ENCODE results near the gene MCAM. TPM values are rescaled to one million over a fixed set of nuclear protein-coding genes. Genes with fewer than 3 reads are reported as not detected.
A peak's percentile ranks its signal among the peaks of the same experiment; 100 is the strongest.

Gene MCAM
- total RNA-seq, 2 donors from 2014 or later, result 356 to 509 TPM

- TF ChIP-seq CTCF (IDR thresholded peaks at IDR 0.05), result no peak
- no peak for DNase-seq (ENCODE audit: low spot score)
- Histone ChIP-seq H3K4me1 (peaks cover 0 to 2% of the 10 kb centered on the region in 2 donors), H3K4me3 (no peak overlapping the region), H3K36me3 (peaks cover 78% of the 10 kb centered on the region), H3K27ac (peak overlapping the region in 1 of 2 donors; percentile 31), H3K9me3 (no peaks in the 10 kb centered on the region), H3K27me3 (no peaks in the 10 kb centered on the region)
These were observed 6.8 kb downstream of the MCAM start for GRCh38 chr11:119309953-119310681.

DNA sequence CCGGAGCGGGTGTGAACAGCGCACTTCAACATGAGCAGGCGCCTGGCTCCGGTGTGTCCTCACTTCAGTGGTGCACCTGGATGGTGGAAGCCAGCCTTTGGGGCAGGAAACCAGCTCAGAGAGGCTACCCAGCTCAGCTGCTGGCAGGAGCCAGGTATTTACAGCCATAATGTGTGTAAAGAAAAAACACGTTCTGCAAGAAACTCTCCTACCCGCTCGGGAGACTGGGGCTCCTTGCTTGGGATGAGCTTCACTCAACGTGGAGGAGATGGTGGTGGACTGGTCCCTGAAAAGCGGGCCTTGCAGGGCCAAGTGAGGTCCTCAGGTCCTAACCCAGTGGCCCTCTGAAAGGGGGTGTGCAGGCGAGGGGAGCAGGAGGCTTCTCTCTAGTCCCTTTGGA, 7.5 kb downstream of the MCAM start:
- H3K36me3 ChIP-seq, result peaks cover 72% of the 10 kb centered on the region
- H3K27me3 ChIP-seq, result no peaks in the 10 kb centered on the region
- no peak for TF ChIP-seq CTCF (IDR thresholded peaks at IDR 0.05)
- H3K4me3 ChIP-seq, result no peak overlapping the region
- DNase-seq (ENCODE audit: low spot score), result no peak
- peak overlapping the region in 1 of 2 donors; percentile 16 for H3K27ac ChIP-seq
- no peaks in the 10 kb centered on the region for H3K9me3 ChIP-seq
- H3K4me1 ChIP-seq, result no peaks in the 10 kb centered on the region

DNA sequence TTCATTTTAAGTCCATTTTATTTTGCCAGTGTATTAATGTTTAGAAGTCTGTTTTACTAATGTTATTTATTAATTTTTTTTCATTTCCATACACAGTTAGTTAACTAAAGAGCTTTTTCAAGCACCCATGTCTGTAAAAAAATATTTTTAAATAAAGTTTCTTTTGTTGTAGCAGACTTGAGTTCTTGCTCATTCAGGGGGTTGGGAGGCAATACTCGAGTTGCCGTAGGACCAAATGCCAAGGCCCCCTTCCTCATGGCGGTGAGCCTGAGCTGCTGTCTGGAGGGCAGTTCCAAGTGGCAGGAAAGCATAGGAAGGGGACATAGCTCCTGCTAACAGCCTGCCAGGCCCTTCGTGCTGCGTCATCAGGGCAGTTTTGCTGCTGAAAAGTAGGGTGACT, 9.0 kb downstream of the MCAM start:
- Histone ChIP-seq H3K27me3 (no peaks in the 10 kb centered on the region), H3K27ac (peak overlapping the region; percentile 16 to 27), H3K4me1 (no peaks in the 10 kb centered on the region), H3K4me3 (no peak overlapping the region), H3K9me3 (no peaks in the 10 kb centered on the region), H3K36me3 (peaks cover 64% of the 10 kb centered on the region)
- TF ChIP-seq CTCF (IDR thresholded peaks at IDR 0.05), result no peak
- DNase-seq (ENCODE audit: low spot score), result no peak

DNA sequence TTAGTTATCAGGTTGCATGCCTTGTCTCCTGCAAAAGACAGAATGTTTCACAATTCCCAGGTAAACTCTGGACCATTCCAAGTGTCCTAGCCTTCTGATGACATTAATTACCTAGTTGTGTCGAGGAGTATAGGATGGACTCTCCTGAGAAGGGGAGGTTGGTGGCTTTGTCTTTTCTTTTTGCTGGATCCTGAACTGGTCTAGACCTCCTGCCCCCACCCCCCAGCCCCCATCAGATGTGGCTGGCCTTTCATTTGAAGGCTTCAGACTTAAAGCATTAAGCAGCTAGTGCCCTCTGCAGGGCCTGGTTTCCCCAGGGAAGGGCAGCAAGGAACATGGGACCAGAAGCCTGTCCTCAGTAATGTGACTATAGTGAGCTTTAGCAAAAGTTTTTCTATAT, 9.7 kb downstream of the MCAM start:
- peaks cover 57% of the 10 kb centered on the region for H3K36me3 ChIP-seq
- peak in 1 of 2 donors; percentile 31 for TF ChIP-seq CTCF (IDR thresholded peaks at IDR 0.05)
- H3K27ac ChIP-seq, result peak overlapping the region; percentile 32 to 46
- H3K4me1 ChIP-seq, result no peaks in the 10 kb centered on the region
- H3K4me3 ChIP-seq, result no peak overlapping the region
- H3K27me3 ChIP-seq, result no peaks in the 10 kb centered on the region
- H3K9me3 ChIP-seq, result no peaks in the 10 kb centered on the region
- no peak for DNase-seq (ENCODE audit: low spot score)

GRCh38 chr11:119306373-119306890, 10.5 kb downstream of the MCAM start:
- no peaks in the 10 kb centered on the region for H3K9me3 ChIP-seq
- no peaks in the 10 kb centered on the region for H3K4me1 ChIP-seq
- DNase-seq (ENCODE audit: low spot score), result no peak
- no peak overlapping the region for H3K4me3 ChIP-seq
- no peaks in the 10 kb centered on the region for H3K27me3 ChIP-seq
- no peak for TF ChIP-seq CTCF (IDR thresholded peaks at IDR 0.05)
- peaks cover 52% of the 10 kb centered on the region for H3K36me3 ChIP-seq
- H3K27ac ChIP-seq, result peak overlapping the region; percentile 15 to 59

All from right atrium auricular region (tissue), 2 donors.